A673 (cell line): ENCODE measurements around the gene UNK. TPM values are rescaled to one million over a fixed set of nuclear protein-coding genes. Genes with fewer than 3 reads are reported as not detected.

Experiments
- BruUV-seq: library from RNA; stranded (reverse); fragments of 400-500 nt; replicated peaks from 2 replicates; lab custom pipeline; 2021; lab: Mats Ljungman, UMichigan
- CTCF ChIA-PET: fragments of 300-600 bp; sonication (Branson Sonifier 250); formaldehyde crosslinking; loops from one replicate; lab custom pipeline; 2022; ENCODE audit warnings: antibody characterized with exemption; lab: Charles Lee
- POLR2A ChIA-PET: fragments of 300-600 bp; sonication (Branson Sonifier 250); formaldehyde crosslinking; loops from one replicate; lab custom pipeline; 2022; ENCODE audit warnings: antibody characterized with exemption; ENCODE audit not compliant: low non-redundant PET; lab: Charles Lee
- DNase-seq: peaks from one replicate; pipeline ENCODE4 v3.0.0-alpha.2; 2015; ENCODE audit warnings: low spot score
- H3K27ac ChIP-seq: fragments of 200-600 bp; sonication (generic); 2 replicates; pipeline ENCODE4 v1.5.1; 2016; ENCODE audit warnings: mixed run types, low read depth, mild to moderate bottlenecking, mixed read lengths, antibody characterized with exemption, low read length; ENCODE audit not compliant: poor library complexity, severe bottlenecking
- H3K27me3 ChIP-seq: fragments of 200-600 bp; sonication (generic); replicated peaks from 2 replicates; pipeline ENCODE4 v1.6.1; 2017; ENCODE audit warnings: mixed run types, low read depth, mild to moderate bottlenecking, mixed read lengths, antibody characterized with exemption, low read length; ENCODE audit not compliant: insufficient read depth, poor library complexity
- H3K36me3 ChIP-seq: fragments of 200-600 bp; sonication (generic); 2 replicates; pipeline ENCODE4 v1.6.1; 2016; ENCODE audit warnings: mixed run types, mild to moderate bottlenecking, mixed read lengths, antibody characterized with exemption, low read length; ENCODE audit not compliant: insufficient read depth, poor library complexity, severe bottlenecking
- H3K4me1 ChIP-seq: fragments of 200-600 bp; sonication (generic); 2 replicates; pipeline ENCODE4 v1.6.1; 2017; ENCODE audit warnings: mixed run types, mild to moderate bottlenecking, mixed read lengths, antibody characterized with exemption, low read length; ENCODE audit not compliant: insufficient read depth, poor library complexity, severe bottlenecking
- H3K4me3 ChIP-seq: fragments of 200-600 bp; sonication (generic); 2 replicates; pipeline ENCODE4 v1.5.1; 2016; ENCODE audit warnings: low read depth, mixed run types, mild to moderate bottlenecking, mixed read lengths, low read length; ENCODE audit not compliant: poor library complexity, severe bottlenecking
- H3K9me3 ChIP-seq: fragments of 200-600 bp; sonication (generic); 2 replicates; pipeline ENCODE4 v1.6.1; 2016; ENCODE audit warnings: mixed run types, low read depth, mild to moderate bottlenecking, mixed read lengths, antibody characterized with exemption, low read length; ENCODE audit not compliant: poor library complexity, severe bottlenecking
- EZH2 ChIP-seq: fragments of 200-600 bp; sonication (generic); IDR thresholded peaks from 2 replicates; pipeline ENCODE4 v1.6.1; 2017; ENCODE audit warnings: borderline replicate concordance, low read depth, mild to moderate bottlenecking, mixed read lengths, antibody characterized with exemption, low read length; ENCODE audit not compliant: poor library complexity, severe bottlenecking
- intact Hi-C: fragments of 100-400 bp; cut with micrococcal nuclease; formaldehyde crosslinking; loops from one replicate; pipeline ENCODE4 v1.10.0; 2022; ENCODE audit not compliant: unreplicated experiment
- total RNA-seq: library from RNA; stranded (reverse); gene quantifications from 2 replicates; pipeline ENCODE4 v1.2.3, GENCODE V29; 2021
- TF ChIP-seq, protein P1 (sequence below): fragments of 300-800, 200-600 bp; sonication (generic); conservative IDR thresholded peaks from 2 replicates; pipeline ENCODE4 v1.5.1; 2017; ENCODE audit warnings: low read depth, mild to moderate bottlenecking, antibody characterized with exemption, low read length, moderate library complexity, mixed read lengths

Gene UNK
- total RNA-seq, 1 experiment from 2014 or later: 53.2 TPM

DNA sequence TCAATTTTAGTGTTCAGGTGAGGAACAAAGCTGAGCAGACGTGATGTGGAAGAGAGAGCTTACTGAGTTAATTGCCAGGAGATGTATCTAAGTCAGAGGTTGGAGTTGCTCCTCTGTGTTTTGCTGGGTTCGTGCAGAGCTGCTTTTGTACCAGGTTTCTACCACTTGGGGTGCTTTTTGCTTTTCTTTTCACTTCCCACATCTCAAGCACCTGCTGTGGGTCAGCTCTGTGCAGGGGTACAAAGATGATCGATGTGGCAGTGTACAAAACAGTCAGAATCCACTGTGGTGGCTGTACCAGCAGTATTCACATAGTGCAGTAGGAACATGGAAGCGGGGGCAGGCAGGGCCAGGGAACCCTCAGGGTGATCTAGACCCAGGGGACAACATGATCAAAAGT lies 14.8 kb downstream of the UNK start:
- ChIA-PET CTCF (no interaction called here), POLR2A (no interaction called here)
- DNase-seq: no peak
- intact Hi-C loops: no loop called here
- Histone ChIP-seq H3K4me1 (no peaks in the 10 kb centered on the region), H3K4me3 (no peak overlapping the region), H3K36me3 (peaks cover 29% of the 10 kb centered on the region), H3K27me3 (no peaks in the 10 kb centered on the region), H3K9me3 (no peaks in the 10 kb centered on the region), H3K27ac (no peak overlapping the region)
- TF ChIP-seq, protein P1, sequence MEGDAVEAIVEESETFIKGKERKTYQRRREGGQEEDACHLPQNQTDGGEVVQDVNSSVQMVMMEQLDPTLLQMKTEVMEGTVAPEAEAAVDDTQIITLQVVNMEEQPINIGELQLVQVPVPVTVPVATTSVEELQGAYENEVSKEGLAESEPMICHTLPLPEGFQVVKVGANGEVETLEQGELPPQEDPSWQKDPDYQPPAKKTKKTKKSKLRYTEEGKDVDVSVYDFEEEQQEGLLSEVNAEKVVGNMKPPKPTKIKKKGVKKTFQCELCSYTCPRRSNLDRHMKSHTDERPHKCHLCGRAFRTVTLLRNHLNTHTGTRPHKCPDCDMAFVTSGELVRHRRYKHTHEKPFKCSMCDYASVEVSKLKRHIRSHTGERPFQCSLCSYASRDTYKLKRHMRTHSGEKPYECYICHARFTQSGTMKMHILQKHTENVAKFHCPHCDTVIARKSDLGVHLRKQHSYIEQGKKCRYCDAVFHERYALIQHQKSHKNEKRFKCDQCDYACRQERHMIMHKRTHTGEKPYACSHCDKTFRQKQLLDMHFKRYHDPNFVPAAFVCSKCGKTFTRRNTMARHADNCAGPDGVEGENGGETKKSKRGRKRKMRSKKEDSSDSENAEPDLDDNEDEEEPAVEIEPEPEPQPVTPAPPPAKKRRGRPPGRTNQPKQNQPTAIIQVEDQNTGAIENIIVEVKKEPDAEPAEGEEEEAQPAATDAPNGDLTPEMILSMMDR: no peak
- TF ChIP-seq EZH2: no peak
- no TSS peak for BruUV-seq

DNA sequence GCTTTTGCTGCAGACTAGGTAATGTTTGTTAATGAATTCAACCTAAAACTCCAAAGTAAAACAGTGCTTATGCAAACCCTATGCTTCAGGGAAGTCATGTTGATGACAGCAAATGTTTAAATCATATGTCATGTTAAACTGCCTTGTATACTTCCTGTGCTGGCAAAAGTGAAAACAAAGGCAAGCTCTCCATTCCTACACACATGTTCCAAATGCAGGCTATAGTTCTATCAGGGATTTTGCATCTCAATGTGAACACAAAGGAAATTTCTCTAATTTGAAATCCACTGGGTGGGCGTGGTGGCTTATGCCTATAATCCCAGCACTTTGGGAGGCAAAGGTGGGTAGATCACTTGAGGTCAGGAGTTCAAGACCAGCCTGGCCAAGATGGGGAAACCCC lies 19.3 kb downstream of the UNK start:
- peaks cover 5% of the 10 kb centered on the region for H3K36me3 ChIP-seq
- intact Hi-C loops: no loop called here
- ChIA-PET POLR2A (no interaction called here), CTCF (interaction anchor here (0.6 kb wide), 1 partner anchor 50 kb away, joined by 5 read pairs; no protein-coding TSS in a partner anchor)
- BruUV-seq: no TSS peak
- H3K4me1 ChIP-seq: no peaks in the 10 kb centered on the region
- no peaks in the 10 kb centered on the region for H3K9me3 ChIP-seq
- TF ChIP-seq, protein P1: no peak
- TF ChIP-seq EZH2: no peak
- H3K27ac ChIP-seq: no peak overlapping the region
- no peak overlapping the region for H3K4me3 ChIP-seq
- H3K27me3 ChIP-seq: no peaks in the 10 kb centered on the region
- DNase-seq: no peak

DNA sequence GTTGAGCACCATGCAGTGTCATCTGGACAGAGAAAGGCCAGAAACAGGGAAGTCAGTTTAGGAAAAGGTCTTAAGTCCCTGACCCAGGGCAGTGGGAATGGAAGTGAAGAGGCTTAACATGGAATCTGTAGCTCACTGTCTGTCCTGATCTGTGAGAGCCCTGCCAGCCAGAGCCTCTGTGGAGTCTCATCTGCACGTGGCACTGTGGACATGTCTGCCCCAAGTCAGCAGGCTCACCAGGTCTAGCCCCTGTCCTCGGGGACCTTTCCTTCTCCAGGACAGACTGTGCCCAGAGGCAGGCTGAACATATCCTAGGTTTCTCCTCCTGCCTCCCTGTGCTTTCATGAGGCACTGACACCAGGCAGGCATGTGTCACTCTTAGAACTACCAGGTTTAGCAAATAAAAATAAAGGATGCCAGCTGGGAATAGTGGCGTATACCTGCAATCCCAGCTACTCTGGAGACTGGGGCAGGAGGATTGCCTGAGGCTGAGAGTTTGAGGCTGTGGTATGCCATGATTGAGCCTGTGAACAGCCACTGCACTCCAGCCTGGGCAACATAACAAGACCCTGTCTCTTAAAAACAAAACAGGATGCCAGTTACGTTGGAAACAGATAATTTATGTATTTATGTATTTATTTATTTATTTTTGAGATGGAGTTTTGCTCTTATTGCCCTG lies 22.4 kb downstream of the UNK start:
- Histone ChIP-seq H3K27me3 (no peaks in the 10 kb centered on the region), H3K4me3 (no peak overlapping the region), H3K9me3 (no peaks in the 10 kb centered on the region), H3K27ac (no peak overlapping the region), H3K4me1 (no peaks in the 10 kb centered on the region), H3K36me3 (peaks cover 14% of the 10 kb centered on the region)
- TF ChIP-seq EZH2: no peak
- TF ChIP-seq, protein P1: no peak
- ChIA-PET POLR2A (no interaction called here), CTCF (no interaction called here)
- DNase-seq: no peak
- intact Hi-C loops: no loop called here
- no TSS peak for BruUV-seq
